Bronchus fibroblast of lung (primary cell): ENCODE measurements around the gene TMEM45B. TPM values are rescaled to one million over a fixed set of nuclear protein-coding genes. Genes with fewer than 3 reads are reported as not detected.

ENCODE experiments used
- total RNA-seq: library from RNA; depleted of rRNA; stranded (reverse); fragments of >200 nt; gene quantifications from 2 replicates; pipeline ENCODE4 v1.2.3, GENCODE V29; 2015

The TMEM45B gene
- total RNA-seq, result not detected in 2 replicates

GRCh38 chr11:129815596-129816461 is at the start of gene TMEM45B:
TMEM45B (plus strand) TSS chr11:129815848; CDS start chr11:129852483, 36,635 bp downstream.

GRCh38 chr11:129895126-129896041 is 79.7 kb downstream of the TMEM45B start, which contains the start of gene NFRKB:
NFRKB (minus strand) TSS chr11:129895578; CDS start chr11:129892849, 2,729 bp downstream.

Other genes starting within 250 kb of the TMEM45B start
- 16.8 and 17.8 TPM in 2 replicates for gene NFRKB, start 79.7 kb downstream of the TMEM45B start, total RNA-seq
- gene PRDM10, start 187.0 kb downstream of the TMEM45B start, total RNA-seq, result 4.6 and 5.9 TPM in 2 replicates